ENCODE measurements around the gene FBXW7.

FBXW7 gene

GRCh38 chr4:152512483-152512882 is 23.4 kb downstream of the FBXW7 start:
- Histone ChIP-seq H3K9me3 (ENCODE audit: control insufficient read depth, insufficient read depth, low read length) (no peaks in the 10 kb centered on the region), H3K4me1 (ENCODE audit: insufficient read depth, low read length) (peaks cover 15% of the 10 kb centered on the region), H3K36me3 (ENCODE audit: insufficient read depth, low read length) (no peaks in the 10 kb centered on the region)

GRCh38 chr4:152510349-152511147 is 25.3 kb downstream of the FBXW7 start:
- no peak overlapping the region for H3K9ac ChIP-seq (ENCODE audit: low read depth, low read length)
- no peaks in the 10 kb centered on the region for H3K36me3 ChIP-seq (ENCODE audit: insufficient read depth, low read length)
- H3K4me1 ChIP-seq (ENCODE audit: insufficient read depth, low read length), result peaks cover 10% of the 10 kb centered on the region; the same call in 1 of the 2 replicates
- no peaks in the 10 kb centered on the region for H3K9me3 ChIP-seq (ENCODE audit: control insufficient read depth, insufficient read depth, low read length)

More at GRCh38 chr4:152512483-152512882, 23.4 kb downstream of the FBXW7 start:
- no peak overlapping the region for H3K9ac ChIP-seq (ENCODE audit: low read depth, low read length)

- H3K36me3 ChIP-seq (ENCODE audit: insufficient read depth, low read length), result no peaks in the 10 kb centered on the region
- peaks cover 7% of the 10 kb centered on the region; the same call in 1 of the 2 replicates for H3K4me1 ChIP-seq (ENCODE audit: insufficient read depth, low read length)
- no peak overlapping the region for H3K9ac ChIP-seq (ENCODE audit: low read depth, low read length)
- H3K9me3 ChIP-seq (ENCODE audit: control insufficient read depth, insufficient read depth, low read length), result no peaks in the 10 kb centered on the region
Observed at GRCh38 chr4:152509595-152510225, 26.2 kb downstream of the FBXW7 start.

- H3K9me3 ChIP-seq (ENCODE audit: control insufficient read depth, insufficient read depth, low read length), result no peaks in the 10 kb centered on the region
- no peaks in the 10 kb centered on the region for H3K36me3 ChIP-seq (ENCODE audit: insufficient read depth, low read length)
- H3K9ac ChIP-seq (ENCODE audit: low read depth, low read length), result no peak overlapping the region
- H3K4me1 ChIP-seq (ENCODE audit: insufficient read depth, low read length), result no peaks in the 10 kb centered on the region; the same call in 1 of the 2 replicates
Observed at GRCh38 chr4:152508818-152509217, 27.1 kb downstream of the FBXW7 start.

- Histone ChIP-seq H3K9ac (ENCODE audit: low read depth, low read length) (no peak overlapping the region), H3K9me3 (ENCODE audit: control insufficient read depth, insufficient read depth, low read length) (no peaks in the 10 kb centered on the region), H3K36me3 (ENCODE audit: insufficient read depth, low read length) (no peaks in the 10 kb centered on the region), H3K4me1 (ENCODE audit: insufficient read depth, low read length) (no peaks in the 10 kb centered on the region; the same call in 1 of the 2 replicates)
Observed at GRCh38 chr4:152508386-152508785, 27.5 kb downstream of the FBXW7 start.

- Histone ChIP-seq H3K9me3 (ENCODE audit: control insufficient read depth, insufficient read depth, low read length) (no peaks in the 10 kb centered on the region), H3K4me1 (ENCODE audit: insufficient read depth, low read length) (no peaks in the 10 kb centered on the region), H3K36me3 (ENCODE audit: insufficient read depth, low read length) (no peaks in the 10 kb centered on the region), H3K9ac (ENCODE audit: low read depth, low read length) (no peak overlapping the region)
Observed at GRCh38 chr4:152503653-152504290, 32.1 kb downstream of the FBXW7 start.

GRCh38 chr4:152501846-152502536 is 33.9 kb downstream of the FBXW7 start:
- Histone ChIP-seq H3K9ac (ENCODE audit: low read depth, low read length) (no peak overlapping the region), H3K9me3 (ENCODE audit: control insufficient read depth, insufficient read depth, low read length) (no peaks in the 10 kb centered on the region), H3K4me1 (ENCODE audit: insufficient read depth, low read length) (no peaks in the 10 kb centered on the region), H3K36me3 (ENCODE audit: insufficient read depth, low read length) (no peaks in the 10 kb centered on the region)

- H3K9ac ChIP-seq (ENCODE audit: low read depth, low read length), result no peak overlapping the region
- H3K4me1 ChIP-seq (ENCODE audit: insufficient read depth, low read length), result no peaks in the 10 kb centered on the region
- H3K36me3 ChIP-seq (ENCODE audit: insufficient read depth, low read length), result no peaks in the 10 kb centered on the region
- no peaks in the 10 kb centered on the region for H3K9me3 ChIP-seq (ENCODE audit: control insufficient read depth, insufficient read depth, low read length)
Observed at GRCh38 chr4:152500800-152501434, 35.0 kb downstream of the FBXW7 start.

GRCh38 chr4:152500275-152500674 is 35.6 kb downstream of the FBXW7 start:
- Histone ChIP-seq H3K36me3 (ENCODE audit: insufficient read depth, low read length) (no peaks in the 10 kb centered on the region), H3K9me3 (ENCODE audit: control insufficient read depth, insufficient read depth, low read length) (no peaks in the 10 kb centered on the region), H3K9ac (ENCODE audit: low read depth, low read length) (no peak overlapping the region), H3K4me1 (ENCODE audit: insufficient read depth, low read length) (no peaks in the 10 kb centered on the region)

GRCh38 chr4:152499344-152499743 is 36.5 kb downstream of the FBXW7 start:
- H3K9me3 ChIP-seq (ENCODE audit: control insufficient read depth, insufficient read depth, low read length), result no peaks in the 10 kb centered on the region
- H3K4me1 ChIP-seq (ENCODE audit: insufficient read depth, low read length), result no peaks in the 10 kb centered on the region
- H3K9ac ChIP-seq (ENCODE audit: low read depth, low read length), result no peak overlapping the region
- H3K36me3 ChIP-seq (ENCODE audit: insufficient read depth, low read length), result no peaks in the 10 kb centered on the region

- Histone ChIP-seq H3K9me3 (ENCODE audit: control insufficient read depth, insufficient read depth, low read length) (no peaks in the 10 kb centered on the region), H3K9ac (ENCODE audit: low read depth, low read length) (no peak overlapping the region), H3K36me3 (ENCODE audit: insufficient read depth, low read length) (no peaks in the 10 kb centered on the region), H3K4me1 (ENCODE audit: insufficient read depth, low read length) (no peaks in the 10 kb centered on the region)
Observed at GRCh38 chr4:152494020-152494419, 41.9 kb downstream of the FBXW7 start.

GRCh38 chr4:152488246-152488645 is 47.6 kb downstream of the FBXW7 start:
- Histone ChIP-seq H3K9me3 (ENCODE audit: control insufficient read depth, insufficient read depth, low read length) (no peaks in the 10 kb centered on the region), H3K9ac (ENCODE audit: low read depth, low read length) (no peak overlapping the region), H3K36me3 (ENCODE audit: insufficient read depth, low read length) (no peaks in the 10 kb centered on the region), H3K4me1 (ENCODE audit: insufficient read depth, low read length) (no peaks in the 10 kb centered on the region)

GRCh38 chr4:152486429-152487389 is 49.2 kb downstream of the FBXW7 start:
- H3K4me1 ChIP-seq (ENCODE audit: insufficient read depth, low read length), result no peaks in the 10 kb centered on the region
- H3K36me3 ChIP-seq (ENCODE audit: insufficient read depth, low read length), result no peaks in the 10 kb centered on the region
- no peak overlapping the region for H3K9ac ChIP-seq (ENCODE audit: low read depth, low read length)
- H3K9me3 ChIP-seq (ENCODE audit: control insufficient read depth, insufficient read depth, low read length), result no peaks in the 10 kb centered on the region; the same call in 1 of the 2 replicates

Measured in ES-I3 (cell line).